Activated naive CD4-positive, alpha-beta T cell treated with anti-CD3 and anti-CD28 coated beads for 36 hours (primary cell): ENCODE data around the gene TBRG4. TPM values are rescaled to one million over a fixed set of nuclear protein-coding genes. Genes with fewer than 3 reads are reported as not detected.

ENCODE experiments used
- CTCF ChIA-PET: fragments of 350-600 bp; sonication (Branson Sonifier 250); formaldehyde crosslinking; loops from one replicate; lab custom pipeline; 2021; ENCODE audit warnings: antibody characterized with exemption; lab: Charles Lee
- DNase-seq: peaks from one replicate; pipeline ENCODE4 v3.0.0-alpha.2; 2020
- H3K27ac Mint-ChIP-seq: one replicate; pipeline ENCODE4 v1.8.0; 2021; ENCODE audit warnings: mild to moderate bottlenecking, mixed read lengths
- H3K27me3 Mint-ChIP-seq: one replicate; pipeline ENCODE4 v1.8.0; 2021; ENCODE audit warnings: low read depth, mixed read lengths
- H3K36me3 Mint-ChIP-seq: one replicate; pipeline ENCODE4 v1.8.0; 2021; ENCODE audit warnings: low read depth, mixed read lengths
- H3K4me1 Mint-ChIP-seq: one replicate; pipeline ENCODE4 v1.8.0; 2021; ENCODE audit warnings: low read depth, mixed read lengths
- H3K4me3 Mint-ChIP-seq: one replicate; pipeline ENCODE4 v1.8.0; 2021; ENCODE audit warnings: mild to moderate bottlenecking, moderate library complexity, mixed read lengths
- H3K9me3 Mint-ChIP-seq: one replicate; pipeline ENCODE4 v1.8.0; 2021; ENCODE audit warnings: mixed read lengths
- intact Hi-C: fragments of 100-400 bp; cut with micrococcal nuclease; formaldehyde crosslinking; loops from one replicate; pipeline ENCODE4 v1.15.1; 2023
- total RNA-seq, 2 experiments: library from RNA; stranded (reverse); gene quantifications; one replicate each; pipeline ENCODE4 v1.2.3, GENCODE V29; 2021

The TBRG4 gene
- total RNA-seq, 2 experiments from 2014 or later: 127 to 136 TPM

GRCh38 chr7:45153233-45153632, 41.7 kb upstream of the TBRG4 start:
- Mint-ChIP-seq H3K4me1 (peaks cover 3% of the 10 kb centered on the region), H3K27me3 (peaks cover 9% of the 10 kb centered on the region), H3K27ac (no peak overlapping the region), H3K9me3 (no peaks in the 10 kb centered on the region), H3K4me3 (no peak overlapping the region), H3K36me3 (no peaks in the 10 kb centered on the region)
- no peak for DNase-seq
- intact Hi-C loops: no loop called here
- CTCF ChIA-PET: interaction anchor here (0.6 to 9.5 kb wide), 2 partner anchors 80 to 107 kb away, joined by 7 to 96 read pairs; no protein-coding TSS in a partner anchor

- Mint-ChIP-seq H3K9me3 (no peaks in the 10 kb centered on the region), H3K27me3 (peaks cover 7% of the 10 kb centered on the region), H3K36me3 (no peaks in the 10 kb centered on the region), H3K27ac (no peak overlapping the region), H3K4me1 (no peaks in the 10 kb centered on the region), H3K4me3 (no peak overlapping the region)
- CTCF ChIA-PET: interaction anchor here (9.5 kb wide), 1 partner anchor 108 kb away, joined by 96 read pairs; no protein-coding TSS in a partner anchor
- intact Hi-C loops: no loop called here
- no peak for DNase-seq
Measured at GRCh38 chr7:45151967-45152366, 40.5 kb upstream of the TBRG4 start.

GRCh38 chr7:45151131-45151684, 39.7 kb upstream of the TBRG4 start:
- no peak overlapping the region for H3K4me3 Mint-ChIP-seq
- H3K36me3 Mint-ChIP-seq: no peaks in the 10 kb centered on the region
- no peak overlapping the region for H3K27ac Mint-ChIP-seq
- H3K27me3 Mint-ChIP-seq: peaks cover 3% of the 10 kb centered on the region
- no peak for DNase-seq
- intact Hi-C loops: no loop called here
- H3K9me3 Mint-ChIP-seq: no peaks in the 10 kb centered on the region
- CTCF ChIA-PET: interaction anchor here (9.5 kb wide), 1 partner anchor 109 kb away, joined by 96 read pairs; no protein-coding TSS in a partner anchor
- H3K4me1 Mint-ChIP-seq: no peaks in the 10 kb centered on the region

GRCh38 chr7:45150199-45150598, 38.7 kb upstream of the TBRG4 start:
- H3K4me1 Mint-ChIP-seq: no peaks in the 10 kb centered on the region
- no peaks in the 10 kb centered on the region for H3K36me3 Mint-ChIP-seq
- H3K27me3 Mint-ChIP-seq: peaks cover 3% of the 10 kb centered on the region
- H3K9me3 Mint-ChIP-seq: no peaks in the 10 kb centered on the region
- H3K27ac Mint-ChIP-seq: no peak overlapping the region
- H3K4me3 Mint-ChIP-seq: no peak overlapping the region
- DNase-seq: no peak
- CTCF ChIA-PET: interaction anchor here (3.6 kb wide), 1 partner anchor 13 kb away, joined by 13 read pairs; no protein-coding TSS in a partner anchor
- intact Hi-C loops: no loop called here

- Mint-ChIP-seq H3K27ac (no peak overlapping the region), H3K4me1 (no peaks in the 10 kb centered on the region), H3K36me3 (no peaks in the 10 kb centered on the region), H3K4me3 (no peak overlapping the region), H3K27me3 (peaks cover 3% of the 10 kb centered on the region), H3K9me3 (no peaks in the 10 kb centered on the region)
- no peak for DNase-seq
- intact Hi-C loops: no loop called here
- CTCF ChIA-PET: interaction anchor here (3.6 kb wide), 1 partner anchor 13 kb away, joined by 13 read pairs; no protein-coding TSS in a partner anchor
Measured at GRCh38 chr7:45149606-45150005, 38.1 kb upstream of the TBRG4 start.

GRCh38 chr7:45148653-45148973, 37.1 kb upstream of the TBRG4 start:
- Mint-ChIP-seq H3K9me3 (no peaks in the 10 kb centered on the region), H3K27me3 (peaks cover 3% of the 10 kb centered on the region), H3K27ac (no peak overlapping the region), H3K4me3 (no peak overlapping the region), H3K4me1 (no peaks in the 10 kb centered on the region), H3K36me3 (no peaks in the 10 kb centered on the region)
- CTCF ChIA-PET: interaction anchor here (3.6 kb wide), 1 partner anchor 12 kb away, joined by 13 read pairs; no protein-coding TSS in a partner anchor
- DNase-seq: no peak
- intact Hi-C loops: no loop called here

- H3K4me1 Mint-ChIP-seq: no peaks in the 10 kb centered on the region
- H3K36me3 Mint-ChIP-seq: no peaks in the 10 kb centered on the region
- intact Hi-C loops: no loop called here
- no peak for DNase-seq
- H3K4me3 Mint-ChIP-seq: no peak overlapping the region
- H3K9me3 Mint-ChIP-seq: no peaks in the 10 kb centered on the region
- no peak overlapping the region for H3K27ac Mint-ChIP-seq
- CTCF ChIA-PET: interaction anchor here (1.0 to 3.6 kb wide), 3 partner anchors 8 to 112 kb away, joined by 3 to 13 read pairs (median 3); no protein-coding TSS in a partner anchor
- H3K27me3 Mint-ChIP-seq: peaks cover 3% of the 10 kb centered on the region
Measured at GRCh38 chr7:45147858-45148652, 36.6 kb upstream of the TBRG4 start.

GRCh38 chr7:45146531-45147379, 35.3 kb upstream of the TBRG4 start:
- H3K27me3 Mint-ChIP-seq: peaks cover 3% of the 10 kb centered on the region
- intact Hi-C loops: no loop called here
- no peak for DNase-seq
- no peak overlapping the region for H3K27ac Mint-ChIP-seq
- no peaks in the 10 kb centered on the region for H3K4me1 Mint-ChIP-seq
- H3K36me3 Mint-ChIP-seq: no peaks in the 10 kb centered on the region
- no peaks in the 10 kb centered on the region for H3K9me3 Mint-ChIP-seq
- CTCF ChIA-PET: interaction anchor here (1.0 to 3.6 kb wide), 3 partner anchors 10 to 337 kb away, joined by 3 to 13 read pairs (median 5); no protein-coding TSS in a partner anchor
- no peak overlapping the region for H3K4me3 Mint-ChIP-seq

- intact Hi-C loops: no loop called here
- CTCF ChIA-PET: no interaction called here
- H3K9me3 Mint-ChIP-seq: no peaks in the 10 kb centered on the region
- no peak for DNase-seq
- H3K4me1 Mint-ChIP-seq: peaks cover under 1% of the 10 kb centered on the region
- peaks cover 3% of the 10 kb centered on the region for H3K27me3 Mint-ChIP-seq
- H3K4me3 Mint-ChIP-seq: no peak overlapping the region
- H3K36me3 Mint-ChIP-seq: no peaks in the 10 kb centered on the region
- H3K27ac Mint-ChIP-seq: no peak overlapping the region
Measured at GRCh38 chr7:45145881-45146280, 34.4 kb upstream of the TBRG4 start.

- H3K27ac Mint-ChIP-seq: no peak overlapping the region
- DNase-seq: no peak
- H3K36me3 Mint-ChIP-seq: no peaks in the 10 kb centered on the region
- intact Hi-C loops: no loop called here
- no peaks in the 10 kb centered on the region for H3K9me3 Mint-ChIP-seq
- no peak overlapping the region for H3K4me3 Mint-ChIP-seq
- peaks cover 3% of the 10 kb centered on the region for H3K27me3 Mint-ChIP-seq
- H3K4me1 Mint-ChIP-seq: peaks cover 2% of the 10 kb centered on the region
- CTCF ChIA-PET: interaction anchor here (0.7 kb wide), 1 partner anchor 540 kb away, joined by 7 read pairs; no protein-coding TSS in a partner anchor
Measured at GRCh38 chr7:45143616-45144015, 32.1 kb upstream of the TBRG4 start.

- Mint-ChIP-seq H3K4me3 (no peak overlapping the region), H3K27me3 (no peaks in the 10 kb centered on the region), H3K27ac (no peak overlapping the region), H3K4me1 (peaks cover 4% of the 10 kb centered on the region), H3K36me3 (no peaks in the 10 kb centered on the region), H3K9me3 (no peaks in the 10 kb centered on the region)
- DNase-seq: no peak
- CTCF ChIA-PET: no interaction called here
- intact Hi-C loops: no loop called here
Measured at GRCh38 chr7:45140827-45141226, 29.3 kb upstream of the TBRG4 start.
